H1 (cell line): ENCODE results near the gene HECTD4. TPM values are rescaled to one million over a fixed set of nuclear protein-coding genes. Genes with fewer than 3 reads are reported as not detected.

Source experiments
- CHD2 ChIP-seq: IDR thresholded peaks from 2 replicates; pipeline ENCODE4 v1.6.1; 2012; ENCODE audit warnings: low read length, improper control_type of control experiment
- TEAD4 ChIP-seq: IDR thresholded peaks from 2 replicates; pipeline ENCODE4 v1.6.1; 2012; ENCODE audit warnings: low read depth, low read length, inconsistent platforms, mixed read lengths
- polyA plus RNA-seq, 7 experiments: library from polyadenylated mRNA; depleted of rRNA in 3 of 7; stranded (reverse) in 5 of 7; unstranded in 2 of 7; fragments of >200 nt in 5 of 7; fragments of 200-250 nt in 2 of 7; gene quantifications; 1 replicate in 5 of 7; 2 replicates in 1 of 7; 4 replicates in 1 of 7; pipeline versions ENCODE4 v1.2.1 to v1.2.3, GENCODE V29; 2011 to 2013; ENCODE audit warnings: missing spikeins in 2 of 7, mixed read lengths in 2 of 7
- total RNA-seq: library from RNA; stranded (reverse); fragmentation: NEBNext Ultra II Directional; extraction: Animal tissue kit (Norgen Biotek cat#: 25700); gene quantifications from 2 replicates; pipeline ENCODE4 v1.2.1, GENCODE V29; 2021
- TF ChIP-seq, protein P1 (sequence below): fragments of 300-600 bp; sonication (generic); IDR thresholded peaks from 2 replicates; pipeline ENCODE4 v1.7.1; 2012; ENCODE audit warnings: low read length, moderate library complexity, mild to moderate bottlenecking, inconsistent platforms; ENCODE audit not compliant: insufficient replicate concordance

HECTD4 gene
- total and polyA plus RNA-seq, 2 of the 8 experiments (the other 6 are each of a cell fraction or from before 2014, with no cell fraction given): 6.5 to 33.7 TPM

DNA sequence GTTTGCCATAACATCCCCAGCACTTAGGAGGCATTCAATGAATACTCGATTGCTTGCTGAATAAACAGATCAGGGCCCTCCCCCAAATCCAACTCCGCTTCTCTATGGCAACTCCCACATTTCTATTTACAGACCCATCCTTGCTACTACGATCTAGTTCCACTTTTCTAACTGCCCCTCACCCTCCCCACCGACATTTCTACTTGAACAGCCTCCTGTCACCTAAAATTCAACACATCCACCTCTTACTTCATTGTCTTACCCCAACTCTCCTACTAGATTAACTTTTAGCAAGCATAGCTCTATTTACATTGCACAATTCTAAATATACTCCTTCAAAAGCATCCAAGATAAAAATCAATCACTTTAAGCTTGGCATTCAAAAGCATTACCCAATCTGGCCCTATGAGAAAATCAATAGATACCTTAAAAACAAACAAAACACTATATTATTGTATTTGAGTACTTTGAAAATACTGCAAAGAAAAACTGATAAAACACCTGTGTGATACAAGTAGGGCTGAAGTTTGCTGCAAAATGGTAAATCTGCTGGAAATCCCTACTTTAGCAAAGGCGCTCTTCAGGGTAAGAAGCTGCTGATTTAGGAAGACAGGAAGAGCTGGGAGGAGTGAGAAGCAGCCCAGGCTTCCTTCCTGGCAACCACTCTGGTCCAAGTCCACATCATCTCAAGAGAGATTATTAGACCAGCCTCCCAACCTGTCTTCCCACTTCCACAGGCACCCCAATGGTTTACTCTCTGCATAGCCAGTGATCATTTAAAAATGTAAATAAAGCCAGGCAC lies 96.4 kb downstream of the HECTD4 start (continued):
- TF ChIP-seq, protein P1, sequence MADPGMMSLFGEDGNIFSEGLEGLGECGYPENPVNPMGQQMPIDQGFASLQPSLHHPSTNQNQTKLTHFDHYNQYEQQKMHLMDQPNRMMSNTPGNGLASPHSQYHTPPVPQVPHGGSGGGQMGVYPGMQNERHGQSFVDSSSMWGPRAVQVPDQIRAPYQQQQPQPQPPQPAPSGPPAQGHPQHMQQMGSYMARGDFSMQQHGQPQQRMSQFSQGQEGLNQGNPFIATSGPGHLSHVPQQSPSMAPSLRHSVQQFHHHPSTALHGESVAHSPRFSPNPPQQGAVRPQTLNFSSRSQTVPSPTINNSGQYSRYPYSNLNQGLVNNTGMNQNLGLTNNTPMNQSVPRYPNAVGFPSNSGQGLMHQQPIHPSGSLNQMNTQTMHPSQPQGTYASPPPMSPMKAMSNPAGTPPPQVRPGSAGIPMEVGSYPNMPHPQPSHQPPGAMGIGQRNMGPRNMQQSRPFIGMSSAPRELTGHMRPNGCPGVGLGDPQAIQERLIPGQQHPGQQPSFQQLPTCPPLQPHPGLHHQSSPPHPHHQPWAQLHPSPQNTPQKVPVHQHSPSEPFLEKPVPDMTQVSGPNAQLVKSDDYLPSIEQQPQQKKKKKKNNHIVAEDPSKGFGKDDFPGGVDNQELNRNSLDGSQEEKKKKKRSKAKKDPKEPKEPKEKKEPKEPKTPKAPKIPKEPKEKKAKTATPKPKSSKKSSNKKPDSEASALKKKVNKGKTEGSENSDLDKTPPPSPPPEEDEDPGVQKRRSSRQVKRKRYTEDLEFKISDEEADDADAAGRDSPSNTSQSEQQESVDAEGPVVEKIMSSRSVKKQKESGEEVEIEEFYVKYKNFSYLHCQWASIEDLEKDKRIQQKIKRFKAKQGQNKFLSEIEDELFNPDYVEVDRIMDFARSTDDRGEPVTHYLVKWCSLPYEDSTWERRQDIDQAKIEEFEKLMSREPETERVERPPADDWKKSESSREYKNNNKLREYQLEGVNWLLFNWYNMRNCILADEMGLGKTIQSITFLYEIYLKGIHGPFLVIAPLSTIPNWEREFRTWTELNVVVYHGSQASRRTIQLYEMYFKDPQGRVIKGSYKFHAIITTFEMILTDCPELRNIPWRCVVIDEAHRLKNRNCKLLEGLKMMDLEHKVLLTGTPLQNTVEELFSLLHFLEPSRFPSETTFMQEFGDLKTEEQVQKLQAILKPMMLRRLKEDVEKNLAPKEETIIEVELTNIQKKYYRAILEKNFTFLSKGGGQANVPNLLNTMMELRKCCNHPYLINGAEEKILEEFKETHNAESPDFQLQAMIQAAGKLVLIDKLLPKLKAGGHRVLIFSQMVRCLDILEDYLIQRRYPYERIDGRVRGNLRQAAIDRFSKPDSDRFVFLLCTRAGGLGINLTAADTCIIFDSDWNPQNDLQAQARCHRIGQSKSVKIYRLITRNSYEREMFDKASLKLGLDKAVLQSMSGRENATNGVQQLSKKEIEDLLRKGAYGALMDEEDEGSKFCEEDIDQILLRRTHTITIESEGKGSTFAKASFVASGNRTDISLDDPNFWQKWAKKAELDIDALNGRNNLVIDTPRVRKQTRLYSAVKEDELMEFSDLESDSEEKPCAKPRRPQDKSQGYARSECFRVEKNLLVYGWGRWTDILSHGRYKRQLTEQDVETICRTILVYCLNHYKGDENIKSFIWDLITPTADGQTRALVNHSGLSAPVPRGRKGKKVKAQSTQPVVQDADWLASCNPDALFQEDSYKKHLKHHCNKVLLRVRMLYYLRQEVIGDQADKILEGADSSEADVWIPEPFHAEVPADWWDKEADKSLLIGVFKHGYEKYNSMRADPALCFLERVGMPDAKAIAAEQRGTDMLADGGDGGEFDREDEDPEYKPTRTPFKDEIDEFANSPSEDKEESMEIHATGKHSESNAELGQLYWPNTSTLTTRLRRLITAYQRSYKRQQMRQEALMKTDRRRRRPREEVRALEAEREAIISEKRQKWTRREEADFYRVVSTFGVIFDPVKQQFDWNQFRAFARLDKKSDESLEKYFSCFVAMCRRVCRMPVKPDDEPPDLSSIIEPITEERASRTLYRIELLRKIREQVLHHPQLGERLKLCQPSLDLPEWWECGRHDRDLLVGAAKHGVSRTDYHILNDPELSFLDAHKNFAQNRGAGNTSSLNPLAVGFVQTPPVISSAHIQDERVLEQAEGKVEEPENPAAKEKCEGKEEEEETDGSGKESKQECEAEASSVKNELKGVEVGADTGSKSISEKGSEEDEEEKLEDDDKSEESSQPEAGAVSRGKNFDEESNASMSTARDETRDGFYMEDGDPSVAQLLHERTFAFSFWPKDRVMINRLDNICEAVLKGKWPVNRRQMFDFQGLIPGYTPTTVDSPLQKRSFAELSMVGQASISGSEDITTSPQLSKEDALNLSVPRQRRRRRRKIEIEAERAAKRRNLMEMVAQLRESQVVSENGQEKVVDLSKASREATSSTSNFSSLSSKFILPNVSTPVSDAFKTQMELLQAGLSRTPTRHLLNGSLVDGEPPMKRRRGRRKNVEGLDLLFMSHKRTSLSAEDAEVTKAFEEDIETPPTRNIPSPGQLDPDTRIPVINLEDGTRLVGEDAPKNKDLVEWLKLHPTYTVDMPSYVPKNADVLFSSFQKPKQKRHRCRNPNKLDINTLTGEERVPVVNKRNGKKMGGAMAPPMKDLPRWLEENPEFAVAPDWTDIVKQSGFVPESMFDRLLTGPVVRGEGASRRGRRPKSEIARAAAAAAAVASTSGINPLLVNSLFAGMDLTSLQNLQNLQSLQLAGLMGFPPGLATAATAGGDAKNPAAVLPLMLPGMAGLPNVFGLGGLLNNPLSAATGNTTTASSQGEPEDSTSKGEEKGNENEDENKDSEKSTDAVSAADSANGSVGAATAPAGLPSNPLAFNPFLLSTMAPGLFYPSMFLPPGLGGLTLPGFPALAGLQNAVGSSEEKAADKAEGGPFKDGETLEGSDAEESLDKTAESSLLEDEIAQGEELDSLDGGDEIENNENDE: no peak
- TF ChIP-seq TEAD4 (no peak), CHD2 (no peak)
